Upper lobe of right lung (tissue), 1 donor: ENCODE measurements around the gene NPB. TPM values are rescaled to one million over a fixed set of nuclear protein-coding genes. Genes with fewer than 3 reads are reported as not detected.

Experiments
- ATAC-seq: fragments of 200-7000 bp; cut with Tn5 transposase; one replicate; pipeline ENCODE4 v1.9.1; 2020; ENCODE audit warnings: mild to moderate bottlenecking, moderate library complexity
- DNase-seq: peaks from one replicate; pipeline ENCODE4 v3.0.0-alpha.2; 2020
- H3K27ac ChIP-seq: fragments of 200-600 bp; one replicate; pipeline ENCODE4 v1.8.0; 2022
- H3K27me3 ChIP-seq: fragments of 200-600 bp; one replicate; pipeline ENCODE4 v1.8.0; 2022; ENCODE audit warnings: mild to moderate bottlenecking
- H3K36me3 ChIP-seq: fragments of 200-600 bp; one replicate; pipeline ENCODE4 v1.8.0; 2022
- H3K4me1 ChIP-seq: fragments of 200-600 bp; one replicate; pipeline ENCODE4 v1.8.0; 2022
- H3K4me3 ChIP-seq: fragments of 200-600 bp; one replicate; pipeline ENCODE4 v1.8.0; 2022; ENCODE audit warnings: mild to moderate bottlenecking
- H3K9me3 ChIP-seq: fragments of 200-600 bp; one replicate; pipeline ENCODE4 v1.8.0; 2022
- CTCF ChIP-seq: fragments of 200-600 bp; IDR thresholded peaks from one replicate; pipeline ENCODE4 v1.8.0; 2022; ENCODE audit warnings: antibody characterized with exemption
- intact Hi-C: fragments of 100-400 bp; cut with DNase I; formaldehyde crosslinking; loops from one replicate; pipeline ENCODE4 v1.11.0; 2022
- total RNA-seq: library from RNA; stranded (reverse); fragmentation: NEBNext Ultra II Directional; extraction: Animal tissue kit (Norgen Biotek cat#: 25700); gene quantifications from one replicate; pipeline ENCODE4 v1.2.1, GENCODE V29; 2021
- donor health status: DM: no; HTN: yes; CAD: no; lungs with severe emphysema.

Gene NPB
- total RNA-seq, 1 donor from 2014 or later = 0.55 TPM

GRCh38 chr17:81925860-81926450, 23.9 kb downstream of the NPB start:
- no peak for TF ChIP-seq CTCF
- H3K27me3 ChIP-seq = no peaks in the 10 kb centered on the region
- intact Hi-C loops = no loop called here
- peaks cover 41% of the 10 kb centered on the region for H3K4me1 ChIP-seq
- no peak for DNase-seq
- no peak for ATAC-seq
- peak overlapping the region; percentile 86 for H3K4me3 ChIP-seq
- no peaks in the 10 kb centered on the region for H3K9me3 ChIP-seq
- H3K27ac ChIP-seq = peak overlapping the region; percentile 90
- H3K36me3 ChIP-seq = peaks cover 7% of the 10 kb centered on the region

- peak overlapping the region; percentile 86 for H3K4me3 ChIP-seq
- peak overlapping the region; percentile 90 for H3K27ac ChIP-seq
- no peaks in the 10 kb centered on the region for H3K9me3 ChIP-seq
- ATAC-seq (peak; percentile 64), DNase-seq (peak; percentile 87)
- TF ChIP-seq CTCF = no peak
- peaks cover 41% of the 10 kb centered on the region for H3K4me1 ChIP-seq
- H3K27me3 ChIP-seq = no peaks in the 10 kb centered on the region
- intact Hi-C loops = no loop called here
- H3K36me3 ChIP-seq = peaks cover 3% of the 10 kb centered on the region
Observed at GRCh38 chr17:81926451-81927151, 24.6 kb downstream of the NPB start.

- Histone ChIP-seq H3K4me1 (peaks cover 41% of the 10 kb centered on the region), H3K4me3 (peak overlapping the region; percentile 86), H3K27ac (peak overlapping the region; percentile 90), H3K27me3 (no peaks in the 10 kb centered on the region), H3K9me3 (no peaks in the 10 kb centered on the region), H3K36me3 (no peaks in the 10 kb centered on the region)
- ATAC-seq (no peak), DNase-seq (no peak)
- TF ChIP-seq CTCF = no peak
- intact Hi-C loops = no loop called here
Observed at GRCh38 chr17:81927152-81927652, 25.2 kb downstream of the NPB start.

GRCh38 chr17:81927653-81928543, 25.9 kb downstream of the NPB start, which contains the start of gene MAFG:
Gene MAFG, minus strand, starts transcription at chr17:81927735. Its CDS starts 4,550 bp downstream, at chr17:81923185.
- peak; percentile 32 for TF ChIP-seq CTCF
- peak; percentile 95 for DNase-seq
- Histone ChIP-seq H3K4me3 (peak within 1 kb of the TSS; percentile 86), H3K27me3 (no peaks in the 10 kb centered on the region), H3K9me3 (no peaks in the 10 kb centered on the region), H3K36me3 (no peaks in the 10 kb centered on the region), H3K4me1 (peaks cover 40% of the 10 kb centered on the region), H3K27ac (peak within 1 kb of the TSS; percentile 90)
- intact Hi-C loops = no loop called here
- peak; percentile 58 for ATAC-seq

GRCh38 chr17:81928544-81929252, 26.7 kb downstream of the NPB start:
- Histone ChIP-seq H3K9me3 (no peaks in the 10 kb centered on the region), H3K27ac (no peak overlapping the region), H3K36me3 (no peaks in the 10 kb centered on the region), H3K27me3 (no peaks in the 10 kb centered on the region), H3K4me1 (peaks cover 32% of the 10 kb centered on the region), H3K4me3 (peak overlapping the region; percentile 64)
- DNase-seq (no peak), ATAC-seq (no peak)
- intact Hi-C loops = no loop called here
- TF ChIP-seq CTCF = no peak
